ENCODE measurements around the gene ARID3C. TPM values are rescaled to one million over a fixed set of nuclear protein-coding genes. Genes with fewer than 3 reads are reported as not detected.

ARID3C gene
- total and polyA plus RNA-seq, 8 donors, result not detected

DNA sequence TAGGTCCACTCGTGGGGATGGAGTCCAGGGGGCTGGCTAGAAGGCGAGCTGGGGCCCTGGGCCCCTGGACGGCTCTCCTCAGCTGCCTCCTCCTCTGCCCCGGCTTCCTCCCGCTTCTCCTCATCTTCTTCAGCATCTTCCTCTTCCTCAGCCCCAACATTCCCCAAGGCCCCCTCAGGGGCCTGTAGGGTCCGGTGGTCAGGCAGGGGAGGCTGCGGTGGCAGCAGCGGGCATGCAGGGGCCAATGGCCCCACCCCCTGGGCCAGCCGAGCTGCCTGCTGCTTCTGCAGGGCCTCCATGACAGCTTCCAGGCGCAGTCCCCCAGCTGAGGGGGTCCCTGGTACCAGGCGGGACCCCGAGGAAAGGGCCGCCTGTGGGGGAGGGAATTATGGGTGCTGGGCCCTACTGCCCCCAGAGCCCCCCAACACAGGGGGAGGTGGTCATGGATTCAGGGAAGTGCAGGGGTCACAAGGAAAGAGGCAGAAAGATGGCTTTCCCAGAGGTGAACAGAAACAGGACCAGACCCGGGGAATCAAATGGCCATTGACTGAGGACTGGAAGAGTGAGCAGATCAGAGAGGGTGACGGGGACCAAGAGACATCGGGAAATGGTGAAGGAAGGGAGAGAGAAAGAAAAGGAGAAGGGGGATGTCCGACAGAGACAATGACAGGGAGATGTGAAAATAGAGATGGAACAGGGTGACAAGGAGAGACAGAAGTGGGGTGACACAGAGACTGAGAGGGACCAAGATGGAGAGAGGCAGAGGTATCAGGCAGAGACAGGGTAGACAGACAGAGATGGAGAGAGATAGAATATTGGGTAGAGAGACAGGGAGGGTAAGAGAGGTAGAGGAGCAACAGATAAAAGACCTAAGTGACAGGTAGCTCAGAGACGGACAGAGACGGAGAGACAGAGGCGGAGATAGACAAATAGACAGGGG is 880 bp downstream of the ARID3C start:
- Histone ChIP-seq H3K9me3 (no peaks in the 10 kb centered on the region), H3K36me3 (no peaks in the 10 kb centered on the region), H3K27me3 (peaks cover 30 to 83% (median 79%) of the 10 kb centered on the region in 3 donors), H3K4me3 (peak overlapping the region; percentile 46 to 57 (median 46)), H3K4me1 (peaks cover 21 to 31% (median 27%) of the 10 kb centered on the region in 4 donors), H3K27ac (no peak overlapping the region)
- DNase-seq, result no peak
- 34 to 43% (median 36%) methylated on average over 19 to 20 of the region's 20 CpGs for WGBS, 5 donors
- intact Hi-C loops (cut with DNase I; ENCODE audit: low total_unique reads), result no loop called here
- TF ChIP-seq POLR2AphosphoS5 (IDR thresholded peaks at IDR 0.05) (no peak), POLR2A (IDR thresholded peaks at IDR 0.05) (no peak), EP300 (IDR thresholded peaks at IDR 0.05) (no peak)
- TF ChIP-seq, protein P1, sequence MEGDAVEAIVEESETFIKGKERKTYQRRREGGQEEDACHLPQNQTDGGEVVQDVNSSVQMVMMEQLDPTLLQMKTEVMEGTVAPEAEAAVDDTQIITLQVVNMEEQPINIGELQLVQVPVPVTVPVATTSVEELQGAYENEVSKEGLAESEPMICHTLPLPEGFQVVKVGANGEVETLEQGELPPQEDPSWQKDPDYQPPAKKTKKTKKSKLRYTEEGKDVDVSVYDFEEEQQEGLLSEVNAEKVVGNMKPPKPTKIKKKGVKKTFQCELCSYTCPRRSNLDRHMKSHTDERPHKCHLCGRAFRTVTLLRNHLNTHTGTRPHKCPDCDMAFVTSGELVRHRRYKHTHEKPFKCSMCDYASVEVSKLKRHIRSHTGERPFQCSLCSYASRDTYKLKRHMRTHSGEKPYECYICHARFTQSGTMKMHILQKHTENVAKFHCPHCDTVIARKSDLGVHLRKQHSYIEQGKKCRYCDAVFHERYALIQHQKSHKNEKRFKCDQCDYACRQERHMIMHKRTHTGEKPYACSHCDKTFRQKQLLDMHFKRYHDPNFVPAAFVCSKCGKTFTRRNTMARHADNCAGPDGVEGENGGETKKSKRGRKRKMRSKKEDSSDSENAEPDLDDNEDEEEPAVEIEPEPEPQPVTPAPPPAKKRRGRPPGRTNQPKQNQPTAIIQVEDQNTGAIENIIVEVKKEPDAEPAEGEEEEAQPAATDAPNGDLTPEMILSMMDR (IDR thresholded peaks at IDR 0.05), result no peak

DNA sequence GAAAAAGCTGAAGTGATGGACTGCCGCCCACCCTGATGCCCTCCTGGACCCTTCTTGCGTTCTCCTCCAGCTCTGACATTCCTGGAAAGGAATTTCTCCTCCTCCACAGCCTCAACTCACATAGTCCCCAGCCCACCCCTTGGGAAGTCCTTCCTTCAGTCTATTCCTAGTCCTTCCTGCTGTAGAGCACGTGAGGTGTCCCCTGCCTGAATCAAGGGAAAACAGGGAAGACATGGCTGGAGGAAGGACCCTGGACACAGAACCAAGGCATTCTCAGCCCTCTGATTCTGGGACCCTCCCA is 3.7 kb downstream of the ARID3C start:
- 45 to 66% (median 59%) methylated on average over 3 of the region's 3 CpGs for WGBS, 5 donors

DNA sequence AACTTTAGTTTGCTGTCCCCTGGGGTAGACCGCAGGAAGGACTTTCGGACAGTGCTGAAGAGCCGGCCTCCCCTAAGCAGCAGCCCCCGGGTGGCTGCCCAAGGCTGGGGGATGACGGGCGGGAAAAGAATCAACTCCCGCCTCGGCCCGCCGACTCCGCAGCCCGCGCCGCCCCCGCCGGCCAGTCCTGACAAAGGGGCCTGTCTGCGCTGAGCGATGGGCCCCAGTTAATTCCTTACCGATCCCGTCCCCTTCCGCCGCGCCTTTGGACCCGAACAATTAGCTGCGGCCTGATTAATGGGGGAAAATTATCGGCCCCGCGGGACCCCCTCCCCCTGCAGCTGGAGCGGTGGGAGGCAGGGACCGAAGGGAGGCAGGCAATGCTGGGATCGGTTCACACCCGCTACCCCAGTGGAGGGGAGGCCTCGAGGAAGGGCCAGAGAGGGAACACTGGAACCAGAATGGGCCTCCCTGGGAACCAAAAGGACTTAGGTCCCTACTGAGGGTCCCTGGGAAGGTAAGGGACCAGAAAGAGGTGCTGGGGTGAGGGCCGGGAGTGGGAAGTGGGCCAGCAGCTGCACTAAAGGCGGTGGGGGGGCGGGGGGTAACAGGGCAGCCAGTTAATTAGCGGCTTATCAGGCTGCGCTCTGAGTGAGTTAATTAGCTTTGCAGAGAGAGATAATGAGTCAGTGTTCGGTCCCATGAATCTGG is 4.2 kb downstream of the ARID3C start:
- intact Hi-C loops (cut with DNase I; ENCODE audit: low total_unique reads), result no loop called here
- H3K36me3 ChIP-seq, result no peaks in the 10 kb centered on the region
- H3K4me1 ChIP-seq, result peaks cover 23 to 43% (median 37%) of the 10 kb centered on the region in 4 donors
- TF ChIP-seq POLR2AphosphoS5 (IDR thresholded peaks at IDR 0.05) (no peak), POLR2A (IDR thresholded peaks at IDR 0.05) (no peak), EP300 (IDR thresholded peaks at IDR 0.05) (no peak)
- TF ChIP-seq, protein P1 (IDR thresholded peaks at IDR 0.05), result no peak
- no peak overlapping the region for H3K4me3 ChIP-seq
- no peak for DNase-seq
- no peak overlapping the region for H3K27ac ChIP-seq
- H3K27me3 ChIP-seq, result peaks cover 30 to 86% (median 79%) of the 10 kb centered on the region in 3 donors
- WGBS, 5 donors, result 12 to 25% (median 16%) methylated on average over 17 to 39 of the region's 39 CpGs
- H3K9me3 ChIP-seq, result no peaks in the 10 kb centered on the region

More for the DNA sequence above, 3.7 kb downstream of the ARID3C start:
- intact Hi-C loops (cut with DNase I; ENCODE audit: low total_unique reads), result no loop called here
- TF ChIP-seq POLR2A (IDR thresholded peaks at IDR 0.05) (no peak), POLR2AphosphoS5 (IDR thresholded peaks at IDR 0.05) (no peak), EP300 (IDR thresholded peaks at IDR 0.05) (no peak)
- TF ChIP-seq, protein P1 (IDR thresholded peaks at IDR 0.05), result no peak
- peaks cover 30 to 91% (median 84%) of the 10 kb centered on the region in 3 donors for H3K27me3 ChIP-seq
- no peak overlapping the region for H3K27ac ChIP-seq
- H3K4me1 ChIP-seq, result peaks cover 21 to 38% (median 33%) of the 10 kb centered on the region in 4 donors
- H3K4me3 ChIP-seq, result no peak overlapping the region
- H3K9me3 ChIP-seq, result no peaks in the 10 kb centered on the region
- no peaks in the 10 kb centered on the region for H3K36me3 ChIP-seq
- DNase-seq, result no peak
